CD4-positive, alpha-beta T cell treated with Interferon alpha-2 for 1 hour (primary cell): ENCODE data around the gene BPIFB6.
"Not testable (repeated sequence)": the region's sequence is repeated elsewhere in the genome, so short reads cannot be mapped to it uniquely, and the experiment has no call there.

Experiments
- DNase-seq, 2 donors: peaks; one replicate each; pipeline ENCODE4 v3.0.0-alpha.2; 2020 to 2022

Gene BPIFB6

GRCh38 chr20:33032555-33032954 is 1.1 kb downstream of the BPIFB6 start:
- no peak for DNase-seq

- no peak for DNase-seq
Measured at GRCh38 chr20:33033381-33033780, 1.9 kb downstream of the BPIFB6 start.

DNA sequence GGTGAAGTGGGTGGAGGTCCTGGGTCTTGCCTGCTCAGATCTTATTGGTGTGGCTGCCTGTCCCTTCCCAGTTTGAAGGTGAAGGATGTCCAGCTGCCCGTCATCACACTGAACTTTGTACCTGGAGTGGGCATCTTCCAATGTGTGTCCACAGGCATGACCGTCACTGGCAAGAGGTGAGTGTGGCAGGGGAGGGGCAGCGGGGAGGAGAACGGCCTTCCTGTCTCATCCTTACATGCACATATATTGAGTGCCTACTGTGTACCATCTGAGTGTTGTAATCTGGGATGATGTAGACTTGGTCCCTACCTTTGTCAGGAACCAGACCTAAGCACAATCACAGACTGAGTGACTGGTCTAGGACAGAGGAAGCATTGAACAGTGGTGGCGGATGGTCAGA is 2.7 kb downstream of the BPIFB6 start:
- DNase-seq = no peak

DNA sequence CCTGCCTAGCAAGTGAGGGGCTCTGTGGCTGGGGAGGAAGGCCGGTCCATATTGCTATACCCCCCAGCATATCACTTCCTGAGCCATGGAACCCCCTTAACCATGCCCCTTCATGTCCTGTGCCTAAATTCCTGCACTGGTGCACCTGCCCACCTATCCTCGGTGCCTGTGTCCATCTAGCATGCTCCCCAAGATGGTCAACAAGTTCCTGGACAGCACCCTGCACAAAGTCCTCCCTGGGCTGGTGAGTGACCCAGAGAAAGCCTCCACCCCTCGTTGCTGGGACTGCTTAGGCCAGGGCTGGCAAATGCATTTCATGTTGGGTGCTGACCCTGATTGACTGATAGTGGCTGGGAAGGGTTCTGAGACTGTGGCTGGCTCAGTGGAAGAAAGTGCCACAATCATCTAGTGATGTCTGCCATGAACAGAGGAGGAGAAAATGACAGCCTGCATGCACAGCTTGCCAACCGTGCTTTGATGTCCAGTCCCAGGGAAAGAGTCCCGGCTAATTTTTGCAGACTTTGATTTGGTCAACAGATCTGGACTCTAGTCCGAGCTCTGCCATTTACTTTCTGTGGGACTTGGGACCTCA is 3.5 kb downstream of the BPIFB6 start:
- no peak for DNase-seq

DNA sequence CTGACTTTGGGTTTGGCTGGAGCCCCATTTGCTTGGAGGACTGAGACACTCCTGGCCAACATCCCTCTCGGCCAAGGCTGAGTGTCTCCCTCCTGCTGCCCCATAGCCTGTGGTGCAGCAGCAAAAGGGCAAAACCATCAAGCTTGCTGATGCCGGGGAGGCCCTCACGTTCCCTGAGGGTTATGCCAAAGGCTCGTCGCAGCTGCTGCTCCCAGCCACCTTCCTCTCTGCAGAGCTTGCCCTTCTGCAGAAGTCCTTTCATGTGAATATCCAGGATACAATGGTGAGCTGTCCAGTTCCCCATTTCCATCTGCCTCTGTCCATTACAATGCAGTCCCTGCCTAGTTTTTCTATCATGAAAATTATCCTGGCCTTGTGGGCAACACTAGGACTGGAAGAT is 6.0 kb downstream of the BPIFB6 start:
- DNase-seq = no peak

DNA sequence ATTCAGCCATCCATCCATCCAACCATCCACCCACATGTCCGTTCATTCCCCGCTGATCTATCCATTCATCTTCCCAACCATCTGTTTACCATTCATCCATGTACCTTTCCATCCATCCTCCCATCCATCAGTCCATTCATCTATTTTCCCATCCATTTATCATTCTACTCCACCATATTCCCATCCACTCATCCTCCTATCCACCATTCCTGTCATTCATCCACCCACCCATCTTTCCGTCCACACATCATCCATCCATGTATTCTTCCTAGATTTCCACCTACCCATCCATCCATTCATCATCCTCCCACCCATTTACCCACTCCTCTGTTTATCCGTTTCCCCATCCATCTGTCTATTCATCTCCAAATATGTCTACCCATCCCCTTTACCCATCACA is 6.8 kb downstream of the BPIFB6 start:
- DNase-seq = no peak

DNA sequence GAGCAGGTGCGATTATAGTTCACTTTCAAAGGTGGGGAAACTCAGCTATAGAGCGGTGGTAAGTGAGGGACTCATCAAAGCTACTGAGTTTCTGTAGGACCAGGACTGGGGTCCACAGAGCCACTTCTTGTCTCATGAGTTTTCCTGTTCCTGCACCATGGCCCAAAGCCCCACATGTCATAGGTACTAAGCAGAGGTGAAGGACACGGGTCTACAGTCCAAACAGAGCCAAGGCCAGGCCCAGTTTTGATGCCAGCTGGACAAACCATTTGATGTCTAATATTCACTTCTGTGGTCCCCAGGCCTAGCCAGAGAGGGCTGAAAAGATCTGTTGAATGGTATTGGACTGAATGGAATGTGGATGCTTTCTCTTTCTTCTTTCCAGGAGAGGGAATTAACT is 11.0 kb downstream of the BPIFB6 start:
- DNase-seq = no peak

GRCh38 chr20:33042983-33043730 is 11.7 kb downstream of the BPIFB6 start:
- DNase-seq = no peak

- DNase-seq = no peak
Measured at GRCh38 chr20:33043731-33044181, 12.3 kb downstream of the BPIFB6 start.

DNA sequence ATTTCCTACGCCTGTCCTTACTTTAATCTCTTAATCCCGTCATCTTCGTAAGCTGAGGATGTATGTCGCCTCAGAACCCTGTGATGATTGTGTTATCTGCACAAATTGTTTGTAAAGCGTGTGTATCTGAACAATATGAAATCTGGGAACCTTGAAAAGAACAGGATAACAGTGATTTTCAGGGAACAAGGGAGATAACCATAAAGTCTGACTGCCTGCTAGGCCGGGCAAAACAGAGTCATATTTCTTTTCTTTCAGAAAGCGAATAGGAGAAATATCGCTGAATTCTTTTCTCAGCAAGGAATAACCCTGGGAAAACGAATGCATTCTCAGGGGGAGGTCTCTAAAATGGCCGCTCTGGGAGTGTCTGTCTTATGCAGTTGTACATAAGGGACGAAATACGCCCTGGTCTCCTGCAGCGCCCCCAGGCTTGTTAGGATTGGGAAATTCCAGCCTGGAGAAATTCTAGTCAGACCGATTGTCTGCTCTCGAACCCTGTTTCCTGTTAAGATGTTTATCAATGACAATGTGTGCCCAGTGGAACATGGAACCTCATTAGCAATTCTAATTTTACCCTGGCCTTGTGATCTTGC is 13.8 kb downstream of the BPIFB6 start:
- not testable (repeated sequence) for DNase-seq

DNA sequence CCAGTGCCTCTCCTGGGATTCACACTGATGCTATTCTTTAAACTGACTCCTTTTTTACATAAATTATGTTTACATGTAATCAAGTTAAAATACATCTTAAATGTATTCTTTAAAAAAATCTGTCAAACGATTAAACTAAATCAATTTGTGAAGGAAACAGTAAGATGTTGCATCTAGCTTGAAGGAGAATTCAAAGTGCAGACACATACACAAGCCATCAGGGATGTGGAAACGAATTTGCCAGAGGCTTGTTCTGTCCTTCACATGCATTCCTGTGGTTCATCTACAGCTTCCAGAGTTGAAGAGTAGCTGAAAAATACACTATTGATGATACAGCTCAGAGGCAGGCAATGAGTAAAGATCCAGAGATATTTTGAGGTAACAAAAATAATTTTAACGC is 15.0 kb downstream of the BPIFB6 start:
- no peak for DNase-seq

DNA sequence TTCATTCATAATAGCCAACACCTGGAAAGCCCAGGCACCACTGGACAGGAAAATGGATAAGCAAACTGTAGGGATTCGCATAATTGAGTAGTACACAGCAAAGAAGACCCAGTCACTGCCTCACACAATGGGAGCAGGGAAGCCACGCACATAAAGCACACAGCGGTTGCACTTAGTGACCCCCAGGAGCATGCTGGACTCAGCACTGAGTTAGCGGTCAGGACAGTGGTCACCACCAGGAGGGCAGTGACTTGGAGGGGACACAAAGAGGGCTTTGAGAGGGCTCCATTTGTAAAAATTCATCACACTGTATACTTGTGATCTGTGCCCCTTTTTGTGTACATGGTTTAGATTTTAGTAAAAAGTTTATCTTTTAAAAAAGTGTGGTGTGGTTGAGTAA is 19.9 kb downstream of the BPIFB6 start:
- DNase-seq = no peak

GRCh38 chr20:33053291-33054106 is 22.1 kb downstream of the BPIFB6 start, which contains the start of gene BPIFB3:
BPIFB3 (plus strand) TSS chr20:33053903; CDS start chr20:33055436, 1,533 bp downstream.
- no peak for DNase-seq

DNA sequence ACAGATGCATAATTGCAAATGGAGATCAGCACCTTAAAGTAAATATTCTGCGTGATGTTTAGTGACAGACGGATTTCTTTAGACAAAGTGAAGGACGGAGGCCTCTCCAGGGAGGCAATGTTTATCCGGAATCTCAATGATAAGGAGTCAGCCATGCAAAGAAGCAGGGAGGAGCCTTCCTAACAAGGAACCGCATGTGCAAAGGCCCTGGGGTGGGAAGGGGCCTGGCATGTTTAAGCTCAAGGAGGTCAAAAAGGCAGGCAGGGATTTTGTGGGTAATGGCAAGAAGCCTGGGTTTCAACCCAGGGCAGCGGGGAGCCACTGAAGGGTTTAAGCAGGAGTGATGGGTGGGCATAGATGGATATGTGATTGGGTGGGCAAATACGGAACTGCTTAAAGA is 22.9 kb downstream of the BPIFB6 start:
- no peak for DNase-seq

DNA sequence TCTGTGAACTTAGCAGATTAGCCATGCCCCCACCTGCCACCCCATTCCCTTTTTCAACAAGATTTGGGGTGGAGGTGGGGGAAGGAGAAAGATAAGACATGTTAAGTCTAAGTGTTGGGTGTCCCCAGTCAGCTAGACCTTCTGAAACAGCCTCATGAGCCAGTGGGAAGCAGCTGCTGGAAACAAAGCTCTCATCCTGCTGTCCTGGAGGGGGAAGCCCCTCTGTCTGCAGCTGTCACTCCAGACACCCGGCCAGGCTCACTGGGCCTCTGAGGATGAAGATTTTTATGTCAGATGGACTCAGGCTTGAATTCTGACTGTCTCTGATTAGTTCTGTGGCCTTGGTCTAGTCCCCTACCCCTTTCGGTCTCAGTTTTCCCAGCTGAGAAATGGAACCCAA is 23.3 kb downstream of the BPIFB6 start:
- no peak for DNase-seq

GRCh38 chr20:33059136-33059535 is 27.7 kb downstream of the BPIFB6 start:
- DNase-seq = no peak

- no peak for DNase-seq
Measured at GRCh38 chr20:33059741-33060390, 28.4 kb downstream of the BPIFB6 start.

DNA sequence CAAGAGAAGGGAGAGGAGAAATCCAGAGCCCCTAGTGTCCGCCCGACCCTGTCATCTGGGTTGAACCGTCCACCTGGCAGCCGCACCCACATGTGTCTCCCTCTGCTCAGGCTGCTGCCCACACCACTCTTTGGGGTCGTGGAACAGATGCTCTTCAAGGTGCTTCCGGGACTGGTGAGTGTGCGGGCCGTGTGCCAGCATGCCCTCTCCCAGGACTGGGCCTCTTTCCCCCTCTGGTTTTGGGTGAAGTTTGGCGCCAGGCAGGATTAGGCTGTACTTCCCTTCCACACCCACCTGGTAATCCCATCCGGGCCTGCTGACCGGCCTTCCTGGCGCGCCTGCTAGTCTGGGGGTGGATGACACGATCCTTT is 30.2 kb downstream of the BPIFB6 start:
- DNase-seq = no peak

DNA sequence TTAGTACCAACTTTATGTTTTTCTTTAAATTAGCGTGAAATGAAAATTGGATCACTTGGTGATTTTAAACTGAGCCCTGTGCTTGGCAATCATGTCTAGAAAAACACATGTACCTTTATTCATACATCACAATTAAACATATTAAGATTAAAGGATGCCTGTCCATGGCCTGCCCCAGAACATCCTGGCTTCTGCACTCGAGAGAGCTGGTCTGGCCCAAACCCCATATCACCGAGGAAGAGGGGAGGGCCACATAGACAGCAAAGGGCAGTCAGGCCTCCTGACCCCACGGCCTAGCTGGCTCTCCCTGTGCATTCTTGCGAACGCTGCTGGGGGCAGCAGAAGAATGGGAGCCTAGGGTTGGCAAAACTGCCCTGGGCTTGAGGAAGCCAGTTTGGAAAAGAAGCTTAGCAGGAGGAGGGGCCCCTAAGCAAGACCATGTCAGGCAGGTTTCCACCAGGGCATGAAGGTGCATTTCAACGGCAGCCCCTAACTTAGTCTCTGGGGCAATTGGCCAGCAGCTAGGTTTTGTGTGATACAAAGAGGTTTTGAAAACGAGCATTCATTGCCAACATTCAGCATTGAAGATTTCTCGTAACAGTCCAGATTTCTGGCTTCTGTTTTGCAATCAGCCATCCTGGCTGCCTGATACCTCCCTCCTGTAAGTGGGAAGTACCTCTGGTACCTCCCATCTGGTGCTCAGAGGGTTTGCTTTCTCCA is 30.8 kb downstream of the BPIFB6 start:
- no peak for DNase-seq

GRCh38 chr20:33062825-33063149 is 31.3 kb downstream of the BPIFB6 start:
- DNase-seq = no peak

- no peak for DNase-seq
Measured at GRCh38 chr20:33063271-33063670, 31.8 kb downstream of the BPIFB6 start.

- no peak for DNase-seq
Measured at GRCh38 chr20:33064572-33065287, 33.3 kb downstream of the BPIFB6 start.
